GM21367 (cell line): ENCODE data around the gene SLC35A1.

Source experiments
- ATAC-seq: cut with Tn5 transposase; IDR thresholded peaks from one replicate; pipeline ENCODE4 v1.9.1; 2021; ENCODE audit not compliant: unreplicated experiment

Gene SLC35A1

GRCh38 chr6:87522686-87523085, 49.9 kb downstream of the SLC35A1 start:
- no peak for ATAC-seq

- no peak for ATAC-seq
These were observed 56.4 kb downstream of the SLC35A1 start for GRCh38 chr6:87529221-87529620.

GRCh38 chr6:87534377-87535047, 61.7 kb downstream of the SLC35A1 start:
- ATAC-seq, result no peak

GRCh38 chr6:87538510-87539260, 65.9 kb downstream of the SLC35A1 start:
- no peak for ATAC-seq

DNA sequence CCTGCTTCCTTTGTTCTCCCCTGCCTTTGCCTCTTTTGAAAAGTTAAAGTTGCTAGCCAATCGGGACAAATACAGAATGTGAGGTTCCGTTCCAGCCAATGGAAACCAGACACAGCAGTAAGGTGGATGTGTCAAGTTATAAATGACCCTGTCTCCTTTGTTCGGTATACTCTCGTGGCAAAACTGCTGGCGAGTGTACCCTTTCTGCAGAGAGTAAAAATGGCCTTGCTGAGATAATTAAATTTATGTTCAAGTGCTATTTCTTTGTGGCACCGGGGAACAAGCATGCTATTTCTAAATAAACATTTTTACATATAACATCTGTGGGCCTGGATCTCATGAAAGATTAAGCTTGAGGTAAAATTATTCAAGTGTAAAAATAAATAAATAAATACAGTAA, 66.8 kb downstream of the SLC35A1 start:
- ATAC-seq, result no peak

DNA sequence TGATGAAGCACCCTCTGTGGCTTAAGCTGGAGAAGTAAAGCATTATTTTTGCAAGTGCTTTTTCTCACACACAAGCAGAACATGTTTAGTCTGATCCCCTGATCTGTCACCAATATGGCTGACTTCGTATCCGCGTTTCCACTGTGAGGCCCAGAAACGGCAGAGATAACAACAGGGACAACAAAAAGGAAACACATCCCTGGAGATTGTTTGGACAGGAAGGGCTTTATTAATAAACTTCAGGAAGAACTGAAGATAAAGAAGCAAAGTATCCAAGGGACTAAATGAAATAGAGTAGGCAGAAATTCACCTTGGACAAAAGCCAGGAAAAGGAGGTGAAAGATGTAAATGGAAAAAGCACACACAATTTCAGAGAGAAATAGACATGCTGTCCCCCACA, 67.8 kb downstream of the SLC35A1 start:
- no peak for ATAC-seq

- ATAC-seq, result no peak
These were observed 68.3 kb downstream of the SLC35A1 start for GRCh38 chr6:87541041-87541440.

DNA sequence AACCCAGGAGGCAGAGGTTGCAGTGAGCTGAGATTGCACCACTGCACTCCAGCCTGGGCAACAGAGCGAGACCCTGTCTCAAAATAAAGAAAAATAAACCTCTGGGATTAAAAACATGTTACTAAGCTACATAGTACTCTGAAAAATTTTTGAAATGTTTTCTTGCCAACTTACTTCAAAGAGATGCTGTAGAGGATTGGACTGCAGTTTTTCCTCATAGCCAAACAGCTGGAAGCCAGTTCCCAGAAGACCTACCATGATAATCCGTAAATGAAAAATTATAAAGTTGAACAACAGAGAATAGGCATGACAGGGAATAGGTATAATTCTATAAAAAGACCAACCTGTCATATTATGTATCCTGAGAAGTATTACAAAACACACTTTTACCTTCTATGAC, 69.0 kb downstream of the SLC35A1 start:
- no peak for ATAC-seq

- ATAC-seq, result no peak
These were observed 71.1 kb downstream of the SLC35A1 start for GRCh38 chr6:87543696-87544473.

DNA sequence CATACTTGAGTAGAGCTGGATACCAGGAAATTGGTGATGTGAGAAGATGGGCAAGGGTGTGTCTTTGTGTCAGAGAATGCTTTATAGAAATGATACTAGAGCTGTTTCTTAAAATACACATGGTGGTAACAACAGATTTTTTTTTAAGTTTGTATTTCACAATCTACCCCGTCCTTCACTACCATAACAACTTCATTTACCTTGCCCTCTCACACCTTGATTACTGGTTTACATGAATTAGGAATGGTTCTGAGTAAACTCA, 71.6 kb downstream of the SLC35A1 start:
- no peak for ATAC-seq

- ATAC-seq, result no peak
These were observed 79.0 kb downstream of the SLC35A1 start for GRCh38 chr6:87551799-87552198.

GRCh38 chr6:87553159-87553765, 80.5 kb downstream of the SLC35A1 start:
- no peak for ATAC-seq

GRCh38 chr6:87555506-87555905, 82.7 kb downstream of the SLC35A1 start:
- ATAC-seq, result no peak

GRCh38 chr6:87558446-87558845, 85.7 kb downstream of the SLC35A1 start:
- no peak for ATAC-seq

DNA sequence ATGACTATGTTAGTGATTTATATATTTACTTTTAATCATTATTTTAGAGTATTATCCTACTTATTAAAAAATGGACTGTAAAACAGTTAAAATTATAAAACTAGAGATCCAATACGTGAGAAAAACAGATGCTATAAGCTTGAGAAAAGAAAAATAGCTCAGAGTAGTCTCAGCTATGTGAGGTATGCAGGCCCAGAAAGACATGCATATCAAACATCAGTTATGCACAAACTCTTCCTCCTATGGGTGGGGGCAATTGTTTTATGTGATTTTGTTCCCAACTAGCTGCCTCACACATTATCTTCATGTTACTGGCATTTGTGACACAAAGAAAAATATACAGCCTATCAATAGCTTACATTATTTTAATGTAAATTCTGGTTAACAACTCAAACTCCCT, 88.2 kb downstream of the SLC35A1 start:
- no peak for ATAC-seq
